Measurements from ENCODE around the gene FAU. TPM values are rescaled to one million over a fixed set of nuclear protein-coding genes. Genes with fewer than 3 reads are reported as not detected.

The FAU gene
- total RNA-seq, 1 experiment from 2014 or later: 410 TPM

DNA sequence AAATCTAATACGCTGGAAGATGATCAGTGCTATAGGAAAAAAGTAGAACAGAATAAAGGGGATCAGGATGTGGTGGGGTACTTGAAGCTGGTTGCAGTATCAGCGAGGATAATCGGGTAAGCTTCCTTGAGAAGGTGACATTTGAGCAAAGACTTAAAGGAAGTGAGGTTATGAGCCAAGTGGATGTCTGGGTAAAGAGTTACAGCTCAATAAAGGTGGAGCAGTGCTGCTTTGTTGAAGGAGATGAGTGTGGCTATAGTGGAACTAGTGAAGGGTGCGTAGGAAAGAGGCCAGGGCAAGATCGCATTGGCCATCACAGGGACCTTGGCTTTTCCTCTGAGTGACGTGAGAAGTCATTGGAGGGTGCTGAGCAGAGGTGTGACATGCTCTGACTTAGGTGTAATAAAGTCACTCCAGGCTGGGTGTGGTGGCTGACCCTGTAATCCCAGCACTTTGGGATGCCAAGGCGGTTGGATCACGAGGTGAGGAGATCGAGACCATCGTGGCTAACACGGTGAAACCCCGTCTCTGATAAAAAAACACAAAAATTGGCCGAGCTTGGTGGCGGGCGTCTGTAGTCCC lies 14.7 kb upstream of the FAU start:
- DNase-seq (ENCODE audit: low read depth): no peak

DNA sequence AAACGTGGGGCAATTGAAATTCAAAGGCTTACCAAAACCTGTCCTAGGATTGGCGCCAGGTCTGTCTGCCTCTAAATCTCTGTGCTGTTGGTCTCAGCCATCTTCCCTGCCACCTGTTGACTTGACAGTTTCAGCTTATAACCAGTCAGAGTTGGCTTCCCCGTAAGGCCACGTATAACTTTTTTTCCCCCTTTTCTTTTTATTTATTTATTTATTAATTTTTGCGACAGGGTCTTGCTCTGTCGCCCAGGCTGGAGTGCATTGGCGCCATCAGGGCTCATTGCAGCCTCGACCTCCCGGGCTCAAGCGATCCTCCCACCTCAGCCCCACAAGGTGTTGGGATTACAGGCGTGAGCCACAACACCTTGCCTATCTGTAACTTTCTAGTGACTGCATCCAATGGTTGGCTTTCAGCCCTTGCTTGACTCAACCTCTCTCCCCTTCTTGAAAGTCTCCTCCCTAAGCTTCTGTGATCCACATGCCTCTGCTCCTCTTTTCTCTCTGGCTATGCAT lies 13.8 kb upstream of the FAU start:
- no peak for DNase-seq (ENCODE audit: low read depth)

DNA sequence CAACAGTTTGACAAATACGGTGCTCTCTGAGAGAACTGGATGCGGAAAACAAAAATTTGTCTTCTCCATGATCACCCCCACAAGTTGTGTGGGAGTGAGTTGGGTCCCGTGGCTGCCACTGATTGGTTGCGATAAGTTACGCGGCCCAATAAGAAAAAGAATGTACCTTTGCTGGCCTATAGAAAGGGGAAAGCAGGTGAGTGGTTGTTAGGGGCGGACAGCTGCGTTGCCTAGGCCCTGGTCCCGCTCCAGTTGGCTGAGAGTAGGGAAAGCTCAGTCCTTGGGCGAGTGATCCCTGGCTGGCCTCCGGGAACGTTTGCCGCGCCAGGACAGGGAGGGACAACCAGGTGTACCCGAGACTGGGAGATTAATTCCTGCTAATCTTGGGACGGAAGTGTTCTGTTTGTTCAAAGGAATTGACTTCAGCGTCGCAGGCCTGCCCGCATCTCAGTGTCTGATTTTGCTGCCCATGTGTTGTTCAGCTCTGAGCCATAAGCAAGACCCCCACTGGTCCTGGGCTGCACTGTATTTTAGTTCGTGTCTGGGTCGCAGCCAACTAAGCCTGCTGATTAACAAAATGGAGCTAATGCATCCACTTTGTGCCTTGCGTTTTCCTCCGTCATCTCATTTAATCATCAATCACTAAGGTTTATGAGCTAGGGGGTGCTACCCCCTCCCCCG lies 13.2 kb upstream of the FAU start:
- DNase-seq (ENCODE audit: low read depth): peak; percentile 98

DNA sequence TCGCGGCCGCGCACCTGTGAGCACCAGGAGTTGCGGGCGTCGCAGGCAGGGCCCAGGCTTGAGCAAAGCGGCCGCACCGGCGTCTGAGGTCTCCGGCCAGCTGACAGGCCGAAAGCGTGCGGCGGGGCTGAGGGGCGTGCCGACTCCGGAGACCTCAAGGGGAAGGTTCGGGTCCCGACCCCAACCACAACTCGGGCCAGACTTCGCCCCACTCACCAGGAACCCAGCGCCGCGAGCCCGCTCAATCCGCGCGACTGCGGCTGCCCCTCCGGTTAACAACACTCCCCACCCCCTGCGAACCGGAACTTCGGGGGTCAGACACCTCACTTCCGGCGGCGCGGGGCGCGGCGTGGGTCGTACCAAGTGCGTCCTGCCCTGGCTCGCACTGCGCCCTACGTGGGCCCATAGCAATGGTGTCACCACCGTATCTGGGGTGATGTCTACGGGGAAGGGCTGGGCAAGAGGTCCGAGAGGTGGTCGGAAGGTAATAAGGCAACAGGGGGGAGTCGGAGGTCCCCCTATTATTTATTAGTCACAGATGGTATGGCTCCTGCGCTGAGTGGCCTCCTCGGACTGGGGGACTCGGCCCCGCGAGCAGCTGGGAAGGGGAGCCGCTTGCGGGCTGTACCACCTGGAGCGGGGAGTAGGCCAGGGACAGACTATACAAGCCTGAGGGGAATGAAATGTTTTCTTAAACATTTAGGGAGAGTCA lies 12.5 kb upstream of the FAU start, which contains the start of gene SYVN1:
Gene SYVN1, minus strand, starts transcription at position 280 of the 712 bp plus-strand sequence. CDS start 918 bp downstream, outside the sequence.
- peak; percentile 78 for DNase-seq (ENCODE audit: low read depth)

DNA sequence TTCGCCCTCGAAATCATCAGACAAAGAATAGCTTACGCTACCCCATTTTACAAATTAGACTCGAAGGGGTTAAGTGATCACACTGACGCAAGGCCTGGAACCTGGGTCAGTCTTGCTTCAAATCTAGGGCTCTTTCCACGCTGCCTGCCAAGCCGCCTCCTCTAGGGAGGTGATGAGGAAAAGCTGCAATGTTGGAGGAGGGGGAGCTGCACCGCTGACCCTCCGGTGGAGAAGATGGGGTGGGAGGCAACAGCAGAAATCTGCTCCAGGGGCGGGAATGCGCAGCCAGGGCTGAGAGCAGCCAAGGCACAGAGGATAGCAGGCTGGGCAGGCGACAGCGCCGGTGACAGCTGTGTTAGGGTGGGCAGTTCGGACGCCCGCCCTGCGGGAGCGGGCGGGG lies 11.8 kb upstream of the FAU start:
- no peak for DNase-seq (ENCODE audit: low read depth)

DNA sequence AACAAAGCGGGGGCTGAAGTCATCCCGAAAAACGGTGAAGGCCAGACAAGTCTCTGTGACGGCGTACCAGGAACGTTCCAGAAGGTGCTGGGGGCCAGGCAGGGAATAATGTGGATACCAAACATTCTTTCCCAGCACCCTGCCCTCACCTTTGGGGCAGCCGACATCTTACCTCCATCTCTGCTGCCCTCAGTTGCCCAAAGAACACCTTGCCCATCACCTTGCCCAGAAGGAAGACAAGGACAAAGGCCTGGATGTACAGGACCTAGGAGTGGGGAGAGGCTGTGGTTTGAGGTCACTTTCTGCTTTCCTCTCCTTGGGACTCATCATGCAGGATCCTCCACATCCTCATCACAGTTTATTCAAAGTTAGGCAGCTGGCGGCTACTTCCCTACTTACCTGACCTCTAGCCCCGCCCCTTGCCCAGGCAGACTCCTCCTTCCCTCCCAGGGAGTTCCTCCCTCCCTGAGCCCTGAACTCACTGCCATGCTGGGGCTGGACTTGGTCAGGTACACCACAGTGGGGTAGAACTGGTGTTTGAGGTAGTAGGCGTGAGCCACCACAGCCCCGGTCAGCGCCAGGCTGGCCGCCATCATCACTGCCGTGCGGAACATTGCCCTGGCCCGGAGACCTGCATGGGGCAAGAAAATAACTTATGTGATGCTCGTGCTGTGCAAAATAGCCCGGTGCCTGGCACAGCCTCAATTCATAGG lies 11.2 kb upstream of the FAU start:
- no peak for DNase-seq (ENCODE audit: low read depth)

DNA sequence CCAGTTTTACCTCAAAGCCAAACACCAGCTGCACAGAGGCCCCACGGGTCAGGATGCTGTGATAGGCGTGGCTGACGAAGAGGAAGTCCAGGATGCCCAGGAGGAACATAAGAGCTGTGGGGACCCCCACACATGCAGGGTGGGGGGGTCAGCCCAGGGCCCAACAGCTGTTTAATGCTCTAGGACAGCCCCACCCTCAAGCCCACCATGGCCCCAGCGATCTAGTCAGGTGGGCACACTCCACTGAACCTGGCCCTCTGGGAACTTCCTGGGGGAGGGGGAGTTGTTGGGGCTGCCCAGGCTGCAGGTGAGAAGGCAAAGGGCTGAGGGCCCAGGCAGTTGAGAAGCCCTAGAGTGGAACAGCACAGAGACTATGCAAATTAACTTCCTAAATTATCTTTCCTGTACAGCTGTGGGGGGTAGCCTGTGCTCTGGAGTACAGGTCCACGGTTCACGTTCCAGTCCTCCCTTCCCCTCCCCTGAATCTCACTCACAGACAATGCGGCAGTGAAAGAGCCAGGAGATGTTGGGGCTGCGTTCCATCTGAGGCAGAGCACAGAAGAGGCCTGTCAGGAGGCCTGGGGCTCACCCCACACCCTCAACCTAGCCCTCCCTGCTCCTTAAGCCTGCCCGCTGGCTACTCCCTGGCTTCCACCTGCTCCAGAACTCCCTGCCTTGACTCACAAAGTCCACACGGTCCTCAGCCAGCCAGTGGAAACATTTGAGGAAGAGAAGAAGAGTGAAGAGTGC lies 10.5 kb upstream of the FAU start:
- no peak for DNase-seq (ENCODE audit: low read depth)

DNA sequence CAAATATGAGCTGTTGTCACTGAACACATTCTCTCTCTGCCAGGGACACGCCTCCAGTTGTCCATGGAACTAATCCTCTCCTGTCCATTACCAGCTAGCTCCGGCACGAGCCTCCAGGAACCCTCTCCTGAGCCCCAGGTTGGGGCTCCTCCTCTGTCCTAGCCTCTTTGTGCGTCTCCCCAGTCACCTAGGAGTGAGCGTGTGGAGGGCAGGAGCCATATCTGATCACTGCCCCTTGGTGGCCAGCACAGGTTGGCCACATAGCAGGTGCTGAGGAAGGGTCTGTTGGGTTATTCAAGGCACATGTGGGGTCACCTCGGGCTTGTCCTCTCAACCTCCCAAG lies 9.9 kb upstream of the FAU start:
- no peak for DNase-seq (ENCODE audit: low read depth)

DNA sequence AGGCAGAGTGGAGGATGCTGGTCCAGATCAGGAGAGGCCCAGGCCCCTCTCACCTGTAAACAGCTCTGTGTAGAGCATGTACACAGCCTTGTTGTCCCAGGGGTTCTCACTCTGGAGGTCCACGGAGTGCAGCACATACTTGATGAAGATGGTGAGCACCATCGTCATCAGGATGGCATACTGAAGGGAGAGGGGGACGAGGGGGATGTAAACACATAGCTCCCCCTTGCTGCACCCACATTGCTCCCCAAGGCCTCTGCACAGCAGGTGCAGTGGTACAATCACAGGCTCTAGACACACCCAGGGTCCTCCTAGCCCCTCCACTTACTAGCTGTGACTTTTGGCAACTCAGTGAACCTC lies 9.5 kb upstream of the FAU start:
- DNase-seq (ENCODE audit: low read depth): no peak

DNA sequence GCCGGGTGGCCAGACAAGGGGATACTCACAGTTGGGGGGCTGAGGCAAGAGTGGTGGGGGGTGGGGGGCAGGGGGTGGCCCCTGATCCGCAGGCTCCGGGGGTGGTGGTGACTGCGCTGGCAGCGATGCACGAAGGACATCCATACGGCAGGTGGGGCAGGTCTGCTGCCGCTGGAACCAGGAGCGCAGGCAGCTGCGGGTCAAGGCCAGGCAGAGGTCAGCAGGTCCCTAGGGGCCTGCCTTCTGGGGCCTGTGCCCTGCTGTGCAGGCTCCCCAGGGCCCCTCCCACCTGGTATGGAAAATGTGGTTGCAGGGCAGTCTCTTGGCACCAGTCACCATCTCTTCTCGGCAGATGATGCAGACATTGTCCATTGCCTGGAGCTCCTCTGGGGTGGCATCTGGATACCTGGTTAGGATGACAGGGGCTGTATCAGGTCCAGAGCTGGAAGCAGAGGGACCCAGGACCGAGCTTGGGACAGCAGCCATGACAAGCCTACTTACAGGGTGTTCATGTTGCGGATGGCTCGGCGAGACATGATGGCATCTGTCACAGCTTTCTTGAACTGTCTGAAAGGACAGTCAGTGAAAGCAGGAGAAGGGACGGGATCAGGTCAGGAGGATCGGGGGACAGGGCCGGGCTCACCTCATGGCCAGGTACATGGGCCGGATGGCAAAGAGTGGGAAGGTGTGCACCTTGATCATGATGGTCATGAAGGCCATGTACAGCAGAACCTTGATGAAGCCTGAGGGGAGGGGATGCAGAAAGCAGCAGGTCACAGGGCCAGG lies 8.9 kb upstream of the FAU start:
- DNase-seq (ENCODE audit: low read depth): no peak

DNA sequence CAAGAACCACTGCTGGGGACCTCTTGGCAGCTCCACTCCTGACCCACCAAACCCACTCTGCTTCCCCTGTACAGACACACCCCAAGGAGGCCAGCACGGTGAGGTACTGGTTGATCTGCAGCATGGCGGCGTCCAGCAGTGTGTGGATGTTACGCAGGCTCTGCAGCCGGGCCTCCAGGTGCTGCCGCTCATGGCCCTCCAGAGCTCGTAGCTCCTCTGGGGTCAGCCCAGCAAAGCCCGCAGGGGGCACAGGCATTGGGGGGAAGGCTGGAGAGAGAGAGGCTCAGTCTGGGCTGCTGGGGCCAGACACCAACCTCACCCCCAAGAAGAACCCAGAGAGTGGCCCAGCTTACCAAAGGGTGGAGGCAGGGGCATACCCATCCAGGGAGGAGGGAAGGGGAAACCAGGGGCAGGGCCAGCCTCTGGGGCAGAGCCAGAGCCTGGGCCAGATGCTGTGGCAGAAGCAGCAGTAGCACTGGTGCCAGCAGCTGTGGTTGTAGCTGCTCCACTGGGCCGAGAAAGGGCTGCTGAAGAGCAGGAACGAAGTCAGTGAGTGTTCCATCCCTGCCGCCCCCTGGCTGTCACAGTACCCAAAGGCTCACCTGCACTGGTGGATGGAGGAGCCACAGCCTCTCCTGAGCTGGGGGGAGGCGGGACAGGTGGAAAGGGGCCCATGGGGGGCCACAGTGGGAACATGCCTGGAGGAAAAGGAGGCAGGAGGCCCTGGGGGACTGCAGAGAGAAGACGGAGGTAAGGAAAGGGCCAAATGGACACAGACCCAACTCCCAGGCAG lies 7.9 kb upstream of the FAU start:
- no peak for DNase-seq (ENCODE audit: low read depth)

DNA sequence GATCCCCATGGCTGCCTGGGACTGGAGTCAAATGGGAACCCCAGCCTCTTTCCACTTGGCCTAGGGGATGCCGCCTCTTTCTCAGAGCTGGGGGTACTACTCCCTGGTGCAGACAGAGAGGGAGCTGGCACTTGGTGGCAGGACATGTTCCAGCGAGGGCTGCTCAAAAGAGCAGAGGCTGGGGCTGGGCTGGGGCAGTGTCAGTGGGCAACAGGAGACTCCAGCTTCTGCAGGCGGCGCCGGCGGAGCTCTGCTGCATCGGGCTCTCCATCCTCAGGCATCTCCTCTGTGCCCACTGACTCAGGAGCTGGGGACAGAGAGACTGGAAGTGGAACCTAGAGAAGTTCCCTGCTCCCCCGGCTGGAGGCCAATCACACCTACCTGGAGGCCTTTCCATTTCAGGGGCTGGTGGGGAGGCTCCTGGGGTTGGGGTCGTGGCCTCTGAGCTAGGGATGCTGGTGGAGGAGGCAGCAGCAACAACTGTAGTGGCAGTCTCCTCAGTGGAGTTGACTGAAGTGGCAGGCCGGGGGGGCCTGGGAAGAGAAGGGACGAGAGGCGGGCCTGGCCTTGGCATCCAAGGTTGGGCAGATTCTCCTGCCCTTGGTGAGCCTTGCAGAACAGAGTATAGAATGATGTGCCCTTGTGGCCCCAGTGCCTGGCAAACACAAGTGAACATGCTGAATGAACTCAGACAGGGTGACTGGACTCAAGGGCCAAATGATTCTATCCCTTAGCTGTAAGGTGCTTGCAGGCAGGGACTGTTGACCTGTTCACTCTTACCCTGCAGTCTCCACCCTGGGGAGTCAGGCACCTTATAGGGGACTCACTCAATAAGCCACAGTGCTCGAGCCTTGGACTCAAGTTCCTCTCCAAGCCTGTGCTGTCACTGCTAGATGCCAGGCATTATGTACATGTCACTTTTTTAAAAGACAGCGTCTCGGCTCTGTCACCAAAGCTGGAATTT lies 6.5 kb upstream of the FAU start:
- DNase-seq (ENCODE audit: low read depth): no peak

DNA sequence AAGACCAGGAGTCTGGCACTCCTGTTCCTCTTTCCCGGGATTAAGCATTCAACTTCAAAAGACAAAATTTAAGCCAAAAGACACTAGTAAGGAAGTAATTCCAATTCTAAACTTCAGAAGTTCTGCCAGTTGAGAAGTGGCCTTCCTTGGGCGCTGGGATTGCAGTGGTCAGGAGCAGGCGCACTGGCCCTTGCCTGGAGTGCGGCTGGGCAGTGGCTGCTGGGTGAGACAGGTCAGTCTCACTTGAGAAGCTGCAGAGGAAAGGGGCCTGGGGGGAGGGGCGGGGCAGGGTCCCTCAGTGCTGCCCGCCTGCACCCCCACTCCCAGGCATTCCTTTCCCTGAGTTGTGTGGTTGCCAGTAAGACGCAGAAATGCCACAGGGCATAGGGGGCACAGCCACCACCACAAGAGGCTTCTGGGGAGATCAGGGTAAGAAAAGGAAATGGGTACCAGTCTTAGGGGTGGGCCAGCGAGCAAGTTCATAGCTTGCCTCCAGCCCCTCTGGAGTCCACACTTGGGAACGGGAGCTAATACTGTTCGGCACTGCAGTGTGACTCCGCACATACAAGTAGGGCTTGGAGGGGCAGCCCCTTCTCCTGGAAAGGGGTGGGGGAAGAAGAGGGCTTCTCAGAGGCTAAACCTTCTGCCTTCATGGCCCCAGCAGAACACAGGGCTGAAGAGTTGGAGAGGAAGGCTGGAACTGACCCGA lies 5.7 kb upstream of the FAU start:
- no peak for DNase-seq (ENCODE audit: low read depth)

DNA sequence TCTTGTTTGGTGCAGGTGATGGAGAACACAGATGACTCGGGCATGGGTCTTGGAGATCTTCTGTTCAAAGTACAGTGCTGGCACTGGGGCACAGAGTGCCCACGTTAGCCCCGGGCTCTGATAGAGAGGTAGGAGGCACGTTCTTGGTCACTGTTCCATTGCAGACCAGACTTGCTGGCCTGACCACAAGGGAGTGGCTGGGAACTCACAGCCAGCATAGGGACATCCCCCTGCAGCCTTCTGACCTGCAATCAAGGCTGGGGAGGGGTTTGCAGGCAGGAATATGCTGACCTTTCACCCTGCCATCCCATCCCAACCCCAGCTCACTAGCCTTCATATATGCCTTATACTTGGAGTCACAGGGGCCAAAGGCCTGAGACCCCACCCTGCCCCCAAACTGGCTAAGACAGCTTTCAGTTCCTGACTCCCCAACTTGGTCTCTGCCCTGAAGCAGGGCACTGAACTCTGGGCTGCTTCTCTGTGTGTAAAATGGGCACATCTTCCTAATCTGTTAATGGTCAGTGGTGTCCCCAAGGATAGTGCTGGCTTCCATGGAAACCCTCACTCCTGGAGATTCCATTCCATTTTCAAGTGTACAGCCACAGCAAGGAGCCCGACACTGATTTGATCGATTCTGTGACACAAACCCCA lies 4.8 kb upstream of the FAU start:
- DNase-seq (ENCODE audit: low read depth): no peak

DNA sequence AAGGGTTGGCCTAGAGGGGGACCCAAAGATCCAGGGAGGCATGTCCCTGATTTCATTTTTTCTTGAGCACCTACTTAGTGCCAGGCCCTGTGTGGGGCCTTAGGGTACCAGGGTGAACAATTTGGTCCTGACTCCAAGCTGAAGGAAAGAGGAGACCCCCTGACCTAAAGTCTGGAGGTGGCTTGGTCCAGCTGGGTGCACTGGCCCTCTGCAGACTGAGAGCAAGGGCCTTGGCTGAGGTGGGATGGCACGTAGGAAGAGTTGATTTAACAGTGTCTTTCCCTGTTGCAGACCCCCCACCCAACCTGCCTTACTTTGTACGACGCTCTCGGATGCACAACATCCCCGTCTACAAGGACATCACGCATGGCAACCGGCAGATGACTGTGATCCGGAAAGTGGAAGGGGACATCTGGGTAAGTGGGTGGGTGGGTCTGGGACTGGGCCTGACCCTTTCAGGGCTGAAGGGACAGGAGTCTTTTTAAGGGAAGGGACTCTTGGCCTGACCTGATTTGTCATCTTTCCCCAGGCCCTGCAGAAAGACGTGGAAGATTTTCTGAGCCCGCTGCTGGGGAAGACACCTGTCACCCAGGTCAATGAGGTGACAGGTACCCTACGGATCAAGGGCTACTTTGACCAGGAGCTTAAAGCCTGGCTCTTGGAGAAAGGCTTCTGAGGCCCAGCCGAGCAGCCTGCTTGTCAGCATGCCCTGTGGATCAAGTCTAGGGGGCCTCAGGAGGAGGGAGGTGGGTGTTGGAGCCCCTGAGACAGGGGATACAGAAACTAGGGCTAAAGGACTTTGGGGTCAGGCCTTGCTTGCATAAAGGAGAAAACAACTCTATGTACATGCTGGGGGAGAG lies 3.5 kb upstream of the FAU start:
- DNase-seq (ENCODE audit: low read depth): no peak

DNA sequence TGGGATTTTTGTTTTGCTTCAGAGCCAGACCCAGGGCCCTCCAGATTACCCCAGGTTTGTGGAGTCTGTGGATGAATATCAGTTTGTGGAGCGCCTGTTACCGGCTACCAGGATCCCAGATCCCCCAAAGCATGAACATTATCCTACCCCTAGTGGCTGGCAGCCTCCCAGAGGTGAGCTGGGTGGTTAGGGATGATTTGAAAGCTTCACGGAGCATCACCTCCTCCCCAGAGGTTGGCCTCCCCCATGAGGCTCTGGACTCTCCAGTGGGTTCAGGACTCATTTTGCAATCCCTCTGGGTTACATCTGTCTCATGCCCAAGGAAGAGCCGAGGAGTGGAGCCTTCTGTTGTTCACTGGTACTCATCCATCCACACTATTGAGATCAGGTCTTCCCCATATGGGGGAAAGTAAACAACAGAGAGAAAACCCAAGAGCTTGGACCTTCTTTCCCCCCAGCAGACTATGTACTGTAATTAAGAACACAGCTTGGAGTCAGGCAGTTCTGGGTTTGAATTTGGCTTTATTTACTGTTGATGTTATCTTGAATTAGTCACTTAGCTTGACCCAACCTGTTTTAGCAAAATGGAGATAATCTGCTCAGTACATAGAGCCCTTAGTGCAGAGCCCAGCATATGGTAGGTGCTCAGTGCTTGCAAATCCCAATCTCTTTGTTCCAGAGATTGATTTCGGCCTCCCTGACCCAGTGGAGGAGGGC lies 2.7 kb upstream of the FAU start:
- DNase-seq (ENCODE audit: low read depth): no peak
